HG02938 (cell line): ENCODE data around the gene EMP2.

Experiments used
- ATAC-seq: cut with Tn5 transposase; IDR thresholded peaks from one replicate; pipeline ENCODE4 v1.9.1; 2021; ENCODE audit warnings: mild to moderate bottlenecking, moderate library complexity; ENCODE audit not compliant: unreplicated experiment

The EMP2 gene

DNA sequence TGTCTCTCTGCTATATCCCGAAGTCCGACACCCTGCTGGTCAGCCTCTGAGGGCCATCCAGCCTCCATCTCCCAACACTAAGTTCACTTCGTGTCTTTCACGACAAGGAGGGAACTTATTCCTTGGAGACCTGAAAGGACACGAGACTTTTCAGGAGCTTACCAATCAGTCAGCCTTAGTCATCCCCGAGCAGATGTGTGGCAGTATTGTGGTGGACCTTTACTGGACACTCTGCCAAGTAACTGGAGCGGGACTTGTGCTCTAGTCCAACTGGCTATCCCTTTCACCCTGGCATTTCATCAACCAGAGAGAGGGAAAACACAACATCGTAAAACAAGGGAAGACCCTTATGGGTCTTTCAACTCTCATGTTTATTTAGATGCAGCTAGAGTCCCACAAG, 87.1 kb downstream of the EMP2 start:
- ATAC-seq = no peak

DNA sequence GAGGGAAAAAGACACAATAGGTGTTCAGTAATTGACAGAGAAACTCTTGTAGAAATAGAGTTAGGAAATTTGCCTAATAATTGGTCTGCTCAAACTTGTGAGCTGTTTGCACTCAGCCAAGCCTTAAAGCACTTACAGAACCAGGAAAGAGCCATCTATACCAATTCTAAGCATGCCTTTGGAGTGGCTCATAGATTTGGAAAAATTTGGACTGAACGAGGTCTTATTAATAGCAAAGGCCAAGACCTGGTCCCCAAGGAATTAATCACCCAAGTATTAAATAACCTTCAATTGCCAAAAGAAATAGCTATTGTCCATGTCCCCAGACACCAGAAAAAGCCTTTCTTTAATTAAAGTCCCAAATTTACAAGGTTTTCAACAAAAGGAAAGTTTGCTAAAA, 90.3 kb downstream of the EMP2 start:
- ATAC-seq = no peak

DNA sequence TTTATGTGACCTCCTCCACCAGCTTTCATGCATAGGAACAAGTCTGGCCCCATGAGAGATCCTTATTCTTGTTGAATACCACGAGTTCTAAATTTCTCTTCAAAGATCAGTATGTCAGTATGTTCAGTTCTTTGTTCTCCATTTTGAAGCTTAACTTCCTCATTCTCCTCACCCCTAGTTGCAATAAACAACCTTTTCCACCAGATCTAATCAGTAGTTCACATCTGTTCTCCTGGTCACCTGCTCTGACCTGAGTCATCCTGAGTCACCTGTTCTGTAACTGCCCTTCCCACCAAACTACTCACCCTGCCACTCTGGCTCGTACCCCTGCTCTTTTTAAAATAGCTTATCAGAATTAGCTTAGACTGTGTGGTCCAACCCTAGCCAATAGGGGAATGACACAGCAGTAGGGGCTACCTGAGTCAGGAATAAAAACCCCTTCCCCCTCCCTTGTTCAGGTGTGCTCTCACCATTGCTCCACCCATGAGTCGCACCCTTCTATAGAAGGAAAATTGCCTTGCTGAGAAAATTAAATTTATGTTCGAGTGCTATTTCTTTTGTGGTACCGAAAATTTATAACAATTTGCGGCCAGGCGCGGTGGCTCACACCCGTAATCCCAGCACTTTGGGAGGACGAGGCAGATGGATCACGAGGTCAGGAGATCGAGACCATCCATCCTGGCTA, 94.6 kb downstream of the EMP2 start:
- no peak for ATAC-seq

DNA sequence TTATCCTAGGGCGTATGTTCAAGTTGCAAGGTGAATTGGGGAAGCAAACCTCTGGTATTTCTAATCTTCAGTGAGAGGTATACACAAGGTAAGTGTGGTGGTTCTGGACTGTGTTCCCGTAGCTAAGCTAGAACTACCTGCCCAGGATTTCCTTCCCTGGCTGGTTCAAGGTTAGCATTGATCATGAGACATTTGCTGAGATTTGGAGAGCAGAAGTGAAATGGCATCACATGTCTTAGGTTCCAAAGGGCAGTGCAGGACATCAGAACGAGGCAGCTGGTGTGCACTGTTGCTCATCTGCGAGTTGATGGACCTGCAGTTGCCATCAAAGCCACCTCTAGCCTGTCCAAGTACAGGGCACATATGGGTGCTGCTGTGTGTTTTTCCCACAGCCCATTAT, 95.2 kb downstream of the EMP2 start:
- no peak for ATAC-seq

DNA sequence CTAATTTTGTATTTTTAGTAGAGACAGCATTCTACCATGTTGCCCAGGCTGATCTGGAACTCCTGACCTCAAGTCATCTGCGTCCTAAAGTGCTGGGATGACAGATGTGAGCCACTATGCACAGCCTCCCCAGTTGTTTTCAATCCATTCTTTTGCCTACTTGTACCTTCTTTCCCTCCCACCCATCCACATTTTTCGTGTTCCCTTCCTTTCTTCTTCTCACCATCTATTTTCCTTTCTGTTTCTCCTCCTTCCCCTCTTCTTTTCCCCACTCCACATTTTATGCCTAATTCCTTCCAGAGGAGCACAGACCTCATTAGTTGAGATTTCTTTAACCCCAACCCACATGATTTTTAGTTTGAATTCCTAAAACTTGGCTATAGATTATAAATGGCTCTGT, 100.2 kb downstream of the EMP2 start:
- no peak for ATAC-seq
